HFF-Myc (cell line): ENCODE results near the gene CNBD2.
"Not testable (repeated sequence)": the region's sequence is repeated elsewhere in the genome, so short reads cannot be mapped to it uniquely, and the experiment has no call there.

Experiments used
- DNase-seq: peaks from one replicate; pipeline ENCODE4 v3.0.0-alpha.2; 2011; ENCODE audit warnings: low read depth; ENCODE audit errors: extremely low read depth
- H3K4me3 ChIP-seq: replicated peaks from 2 replicates; pipeline ENCODE4 v1.5.1; 2011; ENCODE audit warnings: low read depth, mild to moderate bottlenecking, control low read depth, low read length
- TF ChIP-seq, protein P1 (sequence below): IDR thresholded peaks from 2 replicates; pipeline ENCODE4 v1.5.1; 2012; ENCODE audit warnings: mild to moderate bottlenecking, low read depth, low read length, control low read depth; ENCODE audit errors: missing control alignments

The CNBD2 gene

DNA sequence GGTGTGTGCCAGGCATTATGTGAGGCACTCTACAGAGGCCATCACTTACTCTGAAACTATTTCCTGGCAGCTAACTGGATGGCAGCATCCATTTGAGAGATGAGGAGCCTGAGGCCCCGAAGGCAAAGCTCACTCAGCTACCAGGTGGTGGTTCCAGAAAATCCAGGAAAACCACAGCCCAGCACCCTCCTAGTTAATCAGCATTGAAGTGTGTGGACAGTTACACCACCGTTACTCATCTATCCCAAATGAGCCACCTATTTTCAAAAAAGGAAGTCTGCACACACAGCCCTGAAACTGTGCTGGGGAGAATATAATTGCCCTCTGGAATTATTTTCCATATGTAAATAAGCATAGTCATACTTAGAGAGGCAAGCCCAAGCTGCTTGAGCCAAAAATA, 67.4 kb downstream of the CNBD2 start:
- TF ChIP-seq, protein P1, sequence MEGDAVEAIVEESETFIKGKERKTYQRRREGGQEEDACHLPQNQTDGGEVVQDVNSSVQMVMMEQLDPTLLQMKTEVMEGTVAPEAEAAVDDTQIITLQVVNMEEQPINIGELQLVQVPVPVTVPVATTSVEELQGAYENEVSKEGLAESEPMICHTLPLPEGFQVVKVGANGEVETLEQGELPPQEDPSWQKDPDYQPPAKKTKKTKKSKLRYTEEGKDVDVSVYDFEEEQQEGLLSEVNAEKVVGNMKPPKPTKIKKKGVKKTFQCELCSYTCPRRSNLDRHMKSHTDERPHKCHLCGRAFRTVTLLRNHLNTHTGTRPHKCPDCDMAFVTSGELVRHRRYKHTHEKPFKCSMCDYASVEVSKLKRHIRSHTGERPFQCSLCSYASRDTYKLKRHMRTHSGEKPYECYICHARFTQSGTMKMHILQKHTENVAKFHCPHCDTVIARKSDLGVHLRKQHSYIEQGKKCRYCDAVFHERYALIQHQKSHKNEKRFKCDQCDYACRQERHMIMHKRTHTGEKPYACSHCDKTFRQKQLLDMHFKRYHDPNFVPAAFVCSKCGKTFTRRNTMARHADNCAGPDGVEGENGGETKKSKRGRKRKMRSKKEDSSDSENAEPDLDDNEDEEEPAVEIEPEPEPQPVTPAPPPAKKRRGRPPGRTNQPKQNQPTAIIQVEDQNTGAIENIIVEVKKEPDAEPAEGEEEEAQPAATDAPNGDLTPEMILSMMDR: no peak
- no peak overlapping the region for H3K4me3 ChIP-seq
- DNase-seq: no peak

DNA sequence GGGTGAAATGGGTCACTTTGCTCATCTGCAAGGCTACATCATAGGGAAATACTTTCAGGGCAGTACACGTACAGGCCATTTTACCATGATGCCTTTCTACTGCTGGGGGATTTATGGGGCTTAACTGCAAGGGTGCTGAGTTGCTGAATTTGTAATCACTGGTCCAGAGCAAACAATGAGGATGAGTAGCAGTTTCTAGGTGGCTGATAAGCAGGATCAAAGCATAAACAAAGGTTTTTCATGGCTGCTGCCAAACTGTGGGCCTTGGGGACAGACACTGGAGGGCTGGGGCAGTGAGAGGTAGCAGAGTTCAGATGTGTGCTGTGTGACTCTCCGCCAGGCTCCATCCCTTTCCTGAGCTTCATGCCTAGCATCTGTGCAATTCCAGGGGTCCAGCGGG, 68.3 kb downstream of the CNBD2 start:
- no peak overlapping the region for H3K4me3 ChIP-seq
- no peak for DNase-seq
- TF ChIP-seq, protein P1: no peak

- DNase-seq: no peak
- TF ChIP-seq, protein P1: no peak
- no peak overlapping the region for H3K4me3 ChIP-seq
These were observed 72.2 kb downstream of the CNBD2 start for GRCh38 chr20:36040571-36040970.

GRCh38 chr20:36043441-36043840, 75.1 kb downstream of the CNBD2 start:
- TF ChIP-seq, protein P1: no peak
- no peak for DNase-seq
- no peak overlapping the region for H3K4me3 ChIP-seq

DNA sequence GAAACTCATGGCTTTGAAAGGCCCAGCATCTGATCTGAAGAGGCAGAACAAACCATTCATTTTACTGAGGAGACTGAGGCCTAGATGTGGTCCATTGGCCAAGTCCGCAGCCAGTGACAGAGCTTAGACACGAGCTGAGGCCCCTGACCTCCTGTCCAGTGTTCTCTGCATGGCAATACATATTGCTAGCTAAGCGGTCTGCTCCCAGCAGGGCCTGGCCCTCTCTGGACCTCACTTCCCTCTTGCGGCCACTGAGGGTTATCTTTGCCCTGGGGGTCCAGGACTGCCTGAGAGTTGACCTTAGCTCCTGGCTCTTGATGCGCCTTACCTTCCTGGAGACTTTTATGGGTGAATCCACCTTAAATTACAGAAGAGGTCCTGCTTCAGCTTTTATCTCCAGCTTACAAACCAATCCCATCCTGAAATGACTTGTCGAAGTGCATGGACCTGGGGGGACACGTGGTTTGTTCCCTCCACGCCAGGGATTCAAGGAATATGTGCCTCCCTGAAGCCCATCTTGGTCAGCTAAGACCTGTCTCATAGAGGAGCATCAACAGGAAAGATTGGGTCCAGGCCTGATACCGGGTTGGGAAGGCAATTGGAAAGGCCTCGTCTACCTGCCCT, 75.6 kb downstream of the CNBD2 start:
- no peak for DNase-seq
- TF ChIP-seq, protein P1: no peak
- H3K4me3 ChIP-seq: no peak overlapping the region

GRCh38 chr20:36045373-36045714, 77.0 kb downstream of the CNBD2 start:
- no peak overlapping the region for H3K4me3 ChIP-seq
- DNase-seq: no peak
- TF ChIP-seq, protein P1: no peak

DNA sequence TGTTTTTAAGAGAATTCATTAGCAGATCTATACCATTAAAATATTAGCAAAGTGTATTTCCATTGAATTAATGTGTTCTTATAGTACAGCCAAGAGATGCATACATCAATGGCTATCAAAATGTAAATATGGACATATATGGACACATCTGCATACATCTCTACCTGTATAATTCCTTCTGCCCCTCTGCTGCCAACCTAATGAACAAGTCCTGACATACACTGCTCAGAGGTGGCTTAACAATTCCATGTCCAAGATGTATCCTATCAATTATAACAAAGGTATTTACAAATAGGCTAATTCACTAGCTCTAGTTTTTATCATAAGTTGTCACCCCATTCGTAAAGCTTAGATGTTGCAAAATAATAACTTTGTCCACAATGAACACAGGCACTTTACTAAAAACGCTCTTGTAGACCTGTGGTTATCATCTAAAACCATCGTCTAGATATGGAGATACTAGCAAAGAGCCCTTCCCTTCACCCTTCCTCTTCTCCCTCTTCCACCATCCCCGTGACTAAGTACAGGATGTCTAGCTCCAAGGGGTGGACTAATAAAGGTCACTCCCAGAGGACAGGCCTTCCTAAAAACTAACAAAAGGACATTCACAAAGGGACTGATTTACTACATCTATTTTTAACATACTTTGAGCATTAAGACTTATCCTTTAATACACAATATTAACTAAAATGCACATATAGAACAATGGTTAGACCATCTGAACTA, 77.8 kb downstream of the CNBD2 start:
- DNase-seq, H3K4me3 ChIP-seq: not testable (repeated sequence)

DNA sequence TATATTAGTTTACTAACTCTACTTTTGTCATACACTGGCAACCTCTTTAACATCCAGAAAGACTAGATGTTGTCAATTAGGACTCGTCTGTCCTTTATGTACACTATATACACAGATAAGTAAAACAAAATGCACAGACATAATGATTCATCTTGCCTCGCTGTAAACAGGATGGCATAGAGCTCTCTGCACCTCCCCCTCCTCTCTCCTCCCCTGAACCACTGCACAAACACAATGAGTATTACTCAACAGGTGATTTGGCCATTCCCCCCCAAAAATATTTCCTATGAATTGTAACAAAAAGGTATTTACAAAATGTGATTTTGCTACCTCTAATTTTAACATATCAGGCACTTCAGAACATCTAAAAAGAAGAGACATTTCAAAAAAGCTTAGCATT, 81.0 kb downstream of the CNBD2 start:
- H3K4me3 ChIP-seq: peak overlapping the region; percentile 85
- DNase-seq: not testable (repeated sequence)
